ENCODE measurements around the gene SNTG2.

DNA sequence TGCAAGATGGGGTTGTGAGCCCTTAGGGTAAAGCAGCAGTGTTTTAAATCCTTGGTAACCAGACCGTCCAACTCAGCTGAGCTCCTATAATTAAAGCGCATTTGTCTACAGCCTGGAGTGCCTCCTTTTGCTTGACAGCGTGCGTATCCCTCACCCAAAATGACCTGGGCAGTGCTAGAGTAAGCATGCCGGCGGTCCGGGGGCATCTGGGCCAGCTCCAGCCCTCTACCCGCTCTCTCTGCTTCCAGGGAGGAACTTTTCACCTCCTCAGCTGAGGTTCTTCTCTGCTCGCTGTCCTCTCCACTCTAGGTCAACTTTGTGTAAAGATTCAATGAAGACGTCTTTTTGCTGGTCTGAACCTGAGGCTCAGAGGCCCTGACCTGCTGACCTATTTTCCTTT is 360.2 kb downstream of the SNTG2 start:
- TF ChIP-seq POLR2AphosphoS5 (IDR thresholded peaks at IDR 0.05; ENCODE audit: low read depth, low read length) (no peak), SIN3A (IDR thresholded peaks at IDR 0.05; ENCODE audit: borderline replicate concordance, insufficient read depth, low read length) (no peak), TAF1 (IDR thresholded peaks at IDR 0.05; ENCODE audit: borderline replicate concordance, insufficient read depth, low read length) (no peak), REST (IDR thresholded peaks at IDR 0.05; ENCODE audit: insufficient read depth in 1 of 2, low read depth in 2 of 2, low read length in 2 of 2) (no peak)
